GM12891 (cell line): ENCODE data around the gene ARHGAP26.

ENCODE experiments used
- POLR2A ChIP-seq: IDR thresholded peaks from 2 replicates; pipeline ENCODE4 v1.6.1; 2011; ENCODE audit warnings: low read depth, low read length, control low read depth
- POLR2AphosphoS5 ChIP-seq: IDR thresholded peaks from 2 replicates; pipeline ENCODE4 v1.6.1; 2011; ENCODE audit warnings: low read depth, low read length, control low read depth
- SPI1 ChIP-seq: IDR thresholded peaks from 2 replicates; pipeline ENCODE4 v1.6.1; 2011; ENCODE audit warnings: low read depth, low read length, control low read depth

GRCh38 chr5:142782976-142783530 lies 12.9 kb downstream of the ARHGAP26 start:
- TF ChIP-seq POLR2A (no peak), POLR2AphosphoS5 (no peak), SPI1 (no peak)
